ENCODE data around the gene FRMPD1. TPM values are rescaled to one million over a fixed set of nuclear protein-coding genes. Genes with fewer than 3 reads are reported as not detected.

FRMPD1 gene
- total and polyA plus RNA-seq, 2 donors (not counting 1 experiment from before 2014, with no cell fraction given) = not detected

DNA sequence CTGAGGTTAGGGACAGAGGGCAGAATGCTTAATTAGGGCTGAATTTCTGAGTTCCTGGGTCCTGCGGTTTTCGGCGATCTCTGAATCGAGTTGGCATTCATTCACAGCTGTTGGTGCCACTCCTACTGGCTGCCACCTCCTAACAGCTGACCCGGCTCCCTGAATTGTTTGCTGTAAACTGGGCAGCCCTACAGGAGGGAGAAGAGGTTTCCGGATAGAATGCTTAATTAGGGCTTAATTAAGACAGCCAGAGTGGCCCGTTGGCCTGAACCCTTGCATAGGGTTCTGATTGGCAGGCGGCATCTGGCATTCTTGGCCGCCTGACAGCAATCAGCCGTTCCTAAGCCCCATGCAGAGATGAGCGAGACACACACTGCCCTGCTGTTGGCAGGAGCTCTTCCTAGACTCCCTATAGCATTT lies 25.7 kb downstream of the FRMPD1 start:
- H3K79me2 ChIP-seq (ENCODE audit: control insufficient read depth, insufficient read depth, low read length) = no peaks in the 10 kb centered on the region
- H3K27me3 ChIP-seq (ENCODE audit: control insufficient read depth, insufficient read depth, low read length) = peaks cover 4% of the 10 kb centered on the region
- no peaks in the 10 kb centered on the region for H4K20me1 ChIP-seq (ENCODE audit: control insufficient read depth, extremely low read depth, insufficient read depth, low read length)
- no peak overlapping the region for H3K4me3 ChIP-seq (replicated peaks in 1 of 4; ENCODE audit: control extremely low read depth in 1 of 4, insufficient read depth in 1 of 4, low read depth in 3 of 4, low read length in 4 of 4)
- H3K9ac ChIP-seq (ENCODE audit: insufficient read depth, low read length) = no peak overlapping the region
- no peaks in the 10 kb centered on the region for H3K4me1 ChIP-seq (ENCODE audit: control insufficient read depth, extremely low read depth, insufficient read depth, low read length)
- DNase-seq (ENCODE audit: low read depth in 2 of 2) = no peak
- TF ChIP-seq, protein P1, sequence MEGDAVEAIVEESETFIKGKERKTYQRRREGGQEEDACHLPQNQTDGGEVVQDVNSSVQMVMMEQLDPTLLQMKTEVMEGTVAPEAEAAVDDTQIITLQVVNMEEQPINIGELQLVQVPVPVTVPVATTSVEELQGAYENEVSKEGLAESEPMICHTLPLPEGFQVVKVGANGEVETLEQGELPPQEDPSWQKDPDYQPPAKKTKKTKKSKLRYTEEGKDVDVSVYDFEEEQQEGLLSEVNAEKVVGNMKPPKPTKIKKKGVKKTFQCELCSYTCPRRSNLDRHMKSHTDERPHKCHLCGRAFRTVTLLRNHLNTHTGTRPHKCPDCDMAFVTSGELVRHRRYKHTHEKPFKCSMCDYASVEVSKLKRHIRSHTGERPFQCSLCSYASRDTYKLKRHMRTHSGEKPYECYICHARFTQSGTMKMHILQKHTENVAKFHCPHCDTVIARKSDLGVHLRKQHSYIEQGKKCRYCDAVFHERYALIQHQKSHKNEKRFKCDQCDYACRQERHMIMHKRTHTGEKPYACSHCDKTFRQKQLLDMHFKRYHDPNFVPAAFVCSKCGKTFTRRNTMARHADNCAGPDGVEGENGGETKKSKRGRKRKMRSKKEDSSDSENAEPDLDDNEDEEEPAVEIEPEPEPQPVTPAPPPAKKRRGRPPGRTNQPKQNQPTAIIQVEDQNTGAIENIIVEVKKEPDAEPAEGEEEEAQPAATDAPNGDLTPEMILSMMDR (conservative IDR thresholded peaks at IDR 0.05 in 1 of 2, IDR thresholded peaks at IDR 0.05 in 1 of 2; ENCODE audit: low read depth in 1 of 2, low read length in 2 of 2) = no peak
- no peak for TF ChIP-seq EZH2 (IDR thresholded peaks at IDR 0.05; ENCODE audit: low read length, missing control alignments)
- no peak overlapping the region for H2AFZ ChIP-seq (ENCODE audit: low read length)
- no peaks in the 10 kb centered on the region for H3K36me3 ChIP-seq (ENCODE audit: control insufficient read depth, insufficient read depth, low read length)
- no peak overlapping the region for H3K4me2 ChIP-seq (ENCODE audit: extremely low read depth, insufficient read depth, low read length)
- no peaks in the 10 kb centered on the region for H3K9me3 ChIP-seq (ENCODE audit: control insufficient read depth, insufficient read depth, low read depth, low read length)
- H3K27ac ChIP-seq (ENCODE audit: insufficient read depth, low read length) = no peak overlapping the region

DNA sequence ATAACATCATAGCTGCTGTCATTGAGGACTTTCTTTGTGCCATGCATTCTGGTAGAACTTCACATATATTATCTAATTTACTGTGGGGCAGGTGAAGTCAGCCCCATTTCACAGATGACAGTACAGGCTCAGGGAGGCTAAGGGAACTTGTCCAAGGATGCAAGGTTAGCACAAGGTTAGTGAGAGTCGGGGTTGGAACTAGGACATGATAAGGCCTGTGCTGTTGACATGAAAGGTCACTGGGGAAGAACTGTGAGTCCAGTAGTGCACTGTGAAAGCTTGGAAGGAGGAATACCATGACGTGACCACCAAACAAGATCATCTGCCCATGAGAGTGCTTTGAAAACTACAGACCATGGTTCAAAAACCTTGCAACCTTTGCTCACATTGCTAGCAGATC lies 26.7 kb downstream of the FRMPD1 start:
- Histone ChIP-seq H3K9ac (ENCODE audit: insufficient read depth, low read length) (no peak overlapping the region), H3K79me2 (ENCODE audit: control insufficient read depth, insufficient read depth, low read length) (no peaks in the 10 kb centered on the region), H4K20me1 (ENCODE audit: control insufficient read depth, extremely low read depth, insufficient read depth, low read length) (no peaks in the 10 kb centered on the region), H3K4me1 (ENCODE audit: control insufficient read depth, extremely low read depth, insufficient read depth, low read length) (no peaks in the 10 kb centered on the region), H3K9me3 (ENCODE audit: control insufficient read depth, insufficient read depth, low read depth, low read length) (no peaks in the 10 kb centered on the region), H3K4me2 (ENCODE audit: extremely low read depth, insufficient read depth, low read length) (no peak overlapping the region), H3K4me3 (replicated peaks in 1 of 4; ENCODE audit: control extremely low read depth in 1 of 4, insufficient read depth in 1 of 4, low read depth in 3 of 4, low read length in 4 of 4) (no peak overlapping the region), H3K27me3 (ENCODE audit: control insufficient read depth, insufficient read depth, low read length) (peaks cover 8% of the 10 kb centered on the region), H2AFZ (ENCODE audit: low read length) (no peak overlapping the region), H3K27ac (ENCODE audit: insufficient read depth, low read length) (no peak overlapping the region), H3K36me3 (ENCODE audit: control insufficient read depth, insufficient read depth, low read length) (no peaks in the 10 kb centered on the region)
- TF ChIP-seq, protein P1 (conservative IDR thresholded peaks at IDR 0.05 in 1 of 2, IDR thresholded peaks at IDR 0.05 in 1 of 2; ENCODE audit: low read depth in 1 of 2, low read length in 2 of 2) = no peak
- TF ChIP-seq EZH2 (IDR thresholded peaks at IDR 0.05; ENCODE audit: low read length, missing control alignments) = no peak
- no peak for DNase-seq (ENCODE audit: low read depth in 2 of 2)

DNA sequence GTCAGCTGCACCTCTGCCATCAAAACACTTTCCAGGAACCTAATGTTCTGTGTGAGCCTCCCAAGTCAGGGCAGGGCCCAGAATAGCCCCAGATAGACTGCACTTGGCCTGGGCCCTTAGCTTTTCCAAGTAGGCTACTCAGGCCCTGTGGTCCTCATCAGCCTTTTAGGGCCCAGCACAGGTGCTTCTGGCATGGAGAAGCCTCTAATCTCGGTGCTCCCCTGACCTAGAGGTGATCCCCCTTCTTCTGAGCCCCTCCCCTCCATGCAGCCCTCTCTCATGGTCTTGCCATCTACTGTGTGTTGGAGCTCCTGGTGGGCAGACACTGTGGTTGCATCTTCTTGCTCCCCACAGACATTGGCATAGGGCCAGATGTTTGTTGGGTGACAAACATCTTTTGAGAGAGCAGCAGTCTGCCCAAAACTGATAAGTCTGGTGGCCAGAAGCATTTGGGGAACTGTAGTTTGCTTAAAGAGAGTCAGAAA lies 28.1 kb downstream of the FRMPD1 start:
- no peak overlapping the region for H3K4me2 ChIP-seq (ENCODE audit: extremely low read depth, insufficient read depth, low read length)
- no peak overlapping the region for H3K27ac ChIP-seq (ENCODE audit: insufficient read depth, low read length)
- no peak overlapping the region for H3K4me3 ChIP-seq (replicated peaks in 1 of 4; ENCODE audit: control extremely low read depth in 1 of 4, insufficient read depth in 1 of 4, low read depth in 3 of 4, low read length in 4 of 4)
- H3K27me3 ChIP-seq (ENCODE audit: control insufficient read depth, insufficient read depth, low read length) = peaks cover 8% of the 10 kb centered on the region
- DNase-seq (ENCODE audit: low read depth in 2 of 2) = no peak
- TF ChIP-seq EZH2 (IDR thresholded peaks at IDR 0.05; ENCODE audit: low read length, missing control alignments) = no peak
- TF ChIP-seq, protein P1 (conservative IDR thresholded peaks at IDR 0.05 in 1 of 2, IDR thresholded peaks at IDR 0.05 in 1 of 2; ENCODE audit: low read depth in 1 of 2, low read length in 2 of 2) = no peak
- H3K36me3 ChIP-seq (ENCODE audit: control insufficient read depth, insufficient read depth, low read length) = no peaks in the 10 kb centered on the region
- H3K9me3 ChIP-seq (ENCODE audit: control insufficient read depth, insufficient read depth, low read depth, low read length) = no peaks in the 10 kb centered on the region
- no peaks in the 10 kb centered on the region for H3K4me1 ChIP-seq (ENCODE audit: control insufficient read depth, extremely low read depth, insufficient read depth, low read length)
- H4K20me1 ChIP-seq (ENCODE audit: control insufficient read depth, extremely low read depth, insufficient read depth, low read length) = no peaks in the 10 kb centered on the region
- no peak overlapping the region for H2AFZ ChIP-seq (ENCODE audit: low read length)
- no peak overlapping the region for H3K9ac ChIP-seq (ENCODE audit: insufficient read depth, low read length)
- no peaks in the 10 kb centered on the region for H3K79me2 ChIP-seq (ENCODE audit: control insufficient read depth, insufficient read depth, low read length)

Measured in fibroblast of lung (primary cell).